Stomach (tissue), 9 donors: ENCODE measurements around the gene AADAT. TPM values are rescaled to one million over a fixed set of nuclear protein-coding genes. Genes with fewer than 3 reads are reported as not detected.

ENCODE experiments used
- DNase-seq, 2 donors: peaks; one replicate each; pipeline versions ENCODE4 v3.0.0 to v3.0.0-alpha.2; 2013 to 2019
- H3K27ac ChIP-seq, 5 donors: fragments of 200-600 bp in 4 of 5; sonication (generic) in 4 of 5; one replicate each; pipeline ENCODE4 v1.5.1; 2013 to 2019; ENCODE audit warnings: mild to moderate bottlenecking in 1 of 5, moderate library complexity in 1 of 5
- H3K27me3 ChIP-seq, 3 donors: fragments of 200-600 bp; sonication (generic); one replicate each; pipeline ENCODE4 v1.5.1; 2017 to 2019; ENCODE audit warnings: mixed run types in 1 of 3
- H3K36me3 ChIP-seq, 4 donors: fragments of 200-600 bp; sonication (generic); 1 replicate in 3 of 4; 2 replicates in 1 of 4; pipeline ENCODE4 v1.5.1; 2016 to 2019
- H3K4me1 ChIP-seq, 4 donors: fragments of 200-600 bp; sonication (generic); one replicate each; pipeline ENCODE4 v1.5.1; 2016 to 2019
- H3K4me3 ChIP-seq, 4 donors: fragments of 200-600 bp; sonication (generic) in 3 of 4; one replicate each; pipeline ENCODE4 v1.5.1; 2016 to 2019; ENCODE audit warnings: mild to moderate bottlenecking in 1 of 4
- H3K9me3 ChIP-seq, 4 donors: fragments of 200-600 bp; sonication (generic); one replicate each; pipeline ENCODE4 v1.5.1; 2016 to 2019
- CTCF ChIP-seq, 7 experiments: fragments of 450-650 bp in 4 of 7; fragments of 200-600 bp in 3 of 7; sonication (generic) in 3 of 7; IDR thresholded peaks; one replicate each; pipeline ENCODE4 v1.5.1; 2016 to 2019; ENCODE audit warnings: antibody characterized with exemption in 7 of 7, control low read depth in 2 of 7, mild to moderate bottlenecking in 1 of 7
- EP300 ChIP-seq: sonication (generic); formaldehyde crosslinking; IDR thresholded peaks from one replicate; pipeline ENCODE4 v1.6.1; 2017; ENCODE audit warnings: antibody characterized with exemption
- POLR2A ChIP-seq, 4 donors: fragments of 450-650 bp; IDR thresholded peaks; one replicate each; pipeline ENCODE4 v1.6.1; 2016; ENCODE audit warnings: antibody characterized with exemption in 4 of 4, control low read depth in 2 of 4, mild to moderate bottlenecking in 1 of 4, moderate library complexity in 1 of 4
- POLR2AphosphoS5 ChIP-seq, 3 donors: sonication (generic); formaldehyde crosslinking; IDR thresholded peaks; one replicate each; pipeline ENCODE4 v1.6.1; 2016; ENCODE audit warnings: antibody characterized with exemption in 3 of 3
- WGBS, 5 donors: extraction: QIAGEN DNeasy Blood & Tissue Kit in 3 of 5; methylation state at CpG; one replicate each; pipeline versions ENCODE4 v1.1.5 to v1.1.7; 2013 to 2018; 5-methylcytosine and 5-hydroxymethylcytosine counted together
- intact Hi-C: fragments of 100-400 bp; cut with DNase I; formaldehyde crosslinking; loops from one replicate; pipeline ENCODE4 v1.15.1; 2023; ENCODE audit warnings: low total_unique reads
- polyA plus RNA-seq, 3 donors: library from polyadenylated mRNA; stranded (reverse); fragments of 200-250 nt; gene quantifications; one replicate each; pipeline ENCODE4 v1.2.3, GENCODE V29; 2013
- total RNA-seq, 5 donors: library from RNA; depleted of rRNA; stranded (reverse); fragments of >200 nt; gene quantifications; one replicate each; pipeline versions ENCODE4 v1.1.0 to v1.2.3, GENCODE V29; 2014 to 2016
- donor health status: healthy with polysubstance abuse.
- donor health status: Bipolar disorder and iron deficiency.
- donor health status: healthy.

The AADAT gene
- total and polyA plus RNA-seq, 8 donors = 0.92 to 11.0 (median 3.1) TPM

GRCh38 chr4:170079981-170080380, 9.8 kb downstream of the AADAT start:
- no peaks in the 10 kb centered on the region for H3K4me1 ChIP-seq
- H3K9me3 ChIP-seq = peaks cover 0 to 5% (median 0%) of the 10 kb centered on the region in 4 donors
- H3K27me3 ChIP-seq = no peaks in the 10 kb centered on the region
- no peak for TF ChIP-seq EP300
- intact Hi-C loops = no loop called here
- H3K36me3 ChIP-seq = peaks cover 0 to 67% (median 17%) of the 10 kb centered on the region in 4 donors
- DNase-seq = no peak
- no peak overlapping the region for H3K4me3 ChIP-seq
- WGBS, 5 donors = 85 to 91% (median 88%) methylated on average over 2 of the region's 2 CpGs
- H3K27ac ChIP-seq = no peak overlapping the region

- no peak for DNase-seq
- TF ChIP-seq EP300 = no peak
- no peak for TF ChIP-seq CTCF (IDR thresholded peaks at IDR 0.05)
- TF ChIP-seq POLR2A (IDR thresholded peaks at IDR 0.05) = no peak
- TF ChIP-seq POLR2AphosphoS5 (IDR thresholded peaks at IDR 0.05) = no peak
- no peaks in the 10 kb centered on the region for H3K4me1 ChIP-seq
- H3K36me3 ChIP-seq = peaks cover 0 to 60% (median 36%) of the 10 kb centered on the region in 4 donors
- H3K27ac ChIP-seq = no peak overlapping the region
- no peaks in the 10 kb centered on the region for H3K27me3 ChIP-seq
- 91 to 94% (median 93%) methylated on average over 6 of the region's 6 CpGs for WGBS, 5 donors
- H3K9me3 ChIP-seq = no peaks in the 10 kb centered on the region
- intact Hi-C loops = no loop called here
- H3K4me3 ChIP-seq = no peak overlapping the region
Observed at GRCh38 chr4:170071196-170071595, 18.6 kb downstream of the AADAT start.

GRCh38 chr4:170068438-170069128, 21.2 kb downstream of the AADAT start:
- Histone ChIP-seq H3K27ac (no peak overlapping the region), H3K4me3 (no peak overlapping the region), H3K9me3 (no peaks in the 10 kb centered on the region), H3K36me3 (peaks cover 0 to 64% (median 35%) of the 10 kb centered on the region in 4 donors), H3K27me3 (no peaks in the 10 kb centered on the region), H3K4me1 (no peaks in the 10 kb centered on the region)
- no peak for DNase-seq
- intact Hi-C loops = no loop called here
- WGBS, 5 donors = 81 to 87% (median 84%) methylated on average over 8 of the region's 8 CpGs
- TF ChIP-seq POLR2AphosphoS5 (IDR thresholded peaks at IDR 0.05) (no peak), EP300 (no peak), CTCF (IDR thresholded peaks at IDR 0.05) (no peak), POLR2A (IDR thresholded peaks at IDR 0.05) (no peak)

GRCh38 chr4:170059421-170059820, 30.3 kb downstream of the AADAT start:
- no peak for DNase-seq
- H3K4me1 ChIP-seq = no peaks in the 10 kb centered on the region
- no peaks in the 10 kb centered on the region for H3K27me3 ChIP-seq
- H3K4me3 ChIP-seq = no peak overlapping the region
- intact Hi-C loops = no loop called here
- WGBS, 5 donors = 81 to 91% (median 88%) methylated on average over 4 of the region's 4 CpGs
- H3K9me3 ChIP-seq = no peaks in the 10 kb centered on the region
- no peak overlapping the region for H3K27ac ChIP-seq
- TF ChIP-seq CTCF (IDR thresholded peaks at IDR 0.05) (no peak), POLR2A (IDR thresholded peaks at IDR 0.05) (no peak), EP300 (no peak), POLR2AphosphoS5 (IDR thresholded peaks at IDR 0.05) (no peak)
- H3K36me3 ChIP-seq = peaks cover 0 to 39% (median 5%) of the 10 kb centered on the region in 4 donors

- H3K9me3 ChIP-seq = no peaks in the 10 kb centered on the region
- no peak for DNase-seq
- H3K27me3 ChIP-seq = no peaks in the 10 kb centered on the region
- peaks cover 0 to 36% (median 4%) of the 10 kb centered on the region in 4 donors for H3K36me3 ChIP-seq
- TF ChIP-seq POLR2AphosphoS5 (IDR thresholded peaks at IDR 0.05) (no peak), EP300 (no peak), POLR2A (IDR thresholded peaks at IDR 0.05) (no peak), CTCF (IDR thresholded peaks at IDR 0.05) (no peak)
- H3K4me1 ChIP-seq = no peaks in the 10 kb centered on the region
- H3K4me3 ChIP-seq = no peak overlapping the region
- intact Hi-C loops = no loop called here
- 73 to 85% (median 80%) methylated on average over 2 of the region's 2 CpGs for WGBS, 5 donors
- H3K27ac ChIP-seq = no peak overlapping the region
Observed at GRCh38 chr4:170058826-170059225, 30.9 kb downstream of the AADAT start.
